Sigmoid colon (tissue), 4 donors: ENCODE results near the gene MMS19.

Source experiments
- EP300 ChIP-seq, 4 donors: sonication (generic); formaldehyde crosslinking; IDR thresholded peaks; one replicate each; pipeline ENCODE4 v1.6.1; 2017; ENCODE audit warnings: antibody characterized with exemption in 4 of 4
- POLR2A ChIP-seq, 2 donors: fragments of 450-650 bp; IDR thresholded peaks; one replicate each; pipeline ENCODE4 v1.6.1; 2016; ENCODE audit warnings: antibody characterized with exemption in 2 of 2, mild to moderate bottlenecking in 2 of 2, moderate library complexity in 2 of 2
- POLR2AphosphoS5 ChIP-seq, 4 donors: sonication (generic); formaldehyde crosslinking; IDR thresholded peaks; one replicate each; pipeline ENCODE4 v1.6.1; 2017; ENCODE audit warnings: antibody characterized with exemption in 4 of 4
- TF ChIP-seq, protein P1 (sequence below), 4 experiments: fragments of 450-650 bp in 3 of 4; fragments of 200-600 bp in 1 of 4; IDR thresholded peaks; one replicate each; pipeline ENCODE4 v1.5.1; 2016 to 2019; ENCODE audit warnings: antibody characterized with exemption in 4 of 4, mild to moderate bottlenecking in 3 of 4, moderate library complexity in 2 of 4

DNA sequence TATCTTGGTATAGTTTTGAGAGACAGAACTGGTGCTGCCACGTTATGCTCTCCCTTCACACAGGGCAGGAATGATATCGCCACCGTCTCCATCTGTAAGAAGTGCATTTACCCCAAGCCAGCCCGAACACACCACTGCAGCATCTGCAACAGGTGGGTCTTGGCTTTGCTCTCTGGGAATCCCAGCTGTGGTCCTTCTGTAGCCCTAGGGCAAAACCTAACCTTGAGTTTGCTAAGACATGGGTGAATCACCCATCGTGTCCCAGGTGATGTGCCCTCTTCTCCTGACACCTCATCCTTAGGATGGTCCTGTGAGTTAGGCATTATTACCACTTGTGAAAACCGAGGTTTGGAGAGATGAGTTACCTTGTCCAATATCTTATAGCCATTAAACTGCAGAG lies 45.9 kb downstream of the MMS19 start:
- TF ChIP-seq, protein P1, sequence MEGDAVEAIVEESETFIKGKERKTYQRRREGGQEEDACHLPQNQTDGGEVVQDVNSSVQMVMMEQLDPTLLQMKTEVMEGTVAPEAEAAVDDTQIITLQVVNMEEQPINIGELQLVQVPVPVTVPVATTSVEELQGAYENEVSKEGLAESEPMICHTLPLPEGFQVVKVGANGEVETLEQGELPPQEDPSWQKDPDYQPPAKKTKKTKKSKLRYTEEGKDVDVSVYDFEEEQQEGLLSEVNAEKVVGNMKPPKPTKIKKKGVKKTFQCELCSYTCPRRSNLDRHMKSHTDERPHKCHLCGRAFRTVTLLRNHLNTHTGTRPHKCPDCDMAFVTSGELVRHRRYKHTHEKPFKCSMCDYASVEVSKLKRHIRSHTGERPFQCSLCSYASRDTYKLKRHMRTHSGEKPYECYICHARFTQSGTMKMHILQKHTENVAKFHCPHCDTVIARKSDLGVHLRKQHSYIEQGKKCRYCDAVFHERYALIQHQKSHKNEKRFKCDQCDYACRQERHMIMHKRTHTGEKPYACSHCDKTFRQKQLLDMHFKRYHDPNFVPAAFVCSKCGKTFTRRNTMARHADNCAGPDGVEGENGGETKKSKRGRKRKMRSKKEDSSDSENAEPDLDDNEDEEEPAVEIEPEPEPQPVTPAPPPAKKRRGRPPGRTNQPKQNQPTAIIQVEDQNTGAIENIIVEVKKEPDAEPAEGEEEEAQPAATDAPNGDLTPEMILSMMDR (IDR thresholded peaks at IDR 0.05): no peak
- TF ChIP-seq POLR2A (IDR thresholded peaks at IDR 0.05) (no peak), EP300 (IDR thresholded peaks at IDR 0.05) (no peak), POLR2AphosphoS5 (IDR thresholded peaks at IDR 0.05) (no peak)
